HEK293 (cell line): ENCODE measurements around the gene TMEM63A.
"Not testable (repeated sequence)": the region's sequence is repeated elsewhere in the genome, so short reads cannot be mapped to it uniquely, and the experiment has no call there.

ENCODE experiments used
- CTCF ChIA-PET: fragments of 350-600 bp; formaldehyde crosslinking; extraction: SDS; loops from one replicate; lab custom pipeline; 2021; ENCODE audit warnings: antibody characterized with exemption; lab: Yijun Ruan, JAX
- POLR2A ChIA-PET: fragments of 300-600 bp; formaldehyde crosslinking; extraction: SDS; loops from one replicate; lab custom pipeline; 2020; ENCODE audit warnings: antibody characterized with exemption, inconsistent platforms; lab: Yijun Ruan, JAX
- H3K27ac ChIP-seq: fragments of 200-500 bp; sonication (Bioruptor generic); 2 replicates; pipeline ENCODE4 v1.5.1; 2014; ENCODE audit warnings: low read depth, low read length, control low read depth, inconsistent platforms; ENCODE audit errors: extremely low read depth
- H3K36me3 ChIP-seq, 2 experiments: fragments of 200-500 bp in 1 of 2; sonication (Bioruptor generic) in 1 of 2; 1 replicate in 1 of 2; 2 replicates in 1 of 2; pipeline ENCODE4 v1.5.1; 2014 to 2017; ENCODE audit warnings: inconsistent platforms in 2 of 2, low read length in 2 of 2; ENCODE audit not compliant: control insufficient read depth in 2 of 2, insufficient read depth in 1 of 2
- H3K4me1 ChIP-seq: fragments of 200-500 bp; sonication (Bioruptor generic); 2 replicates; pipeline ENCODE4 v1.5.1; 2014; ENCODE audit warnings: mild to moderate bottlenecking, low read length, inconsistent platforms; ENCODE audit not compliant: control insufficient read depth, insufficient read depth
- H3K4me3 ChIP-seq: 2 replicates; pipeline ENCODE4 v1.5.1; 2011; ENCODE audit warnings: low read depth, mild to moderate bottlenecking, control low read depth, low read length, moderate library complexity
- H3K9me3 ChIP-seq: fragments of 200-500 bp; sonication (Bioruptor generic); 2 replicates; pipeline ENCODE4 v1.5.1; 2014; ENCODE audit warnings: low read depth, low read length, inconsistent platforms; ENCODE audit not compliant: control insufficient read depth, insufficient read depth
- BCL11B ChIP-seq: fragments of 450-650 bp; formaldehyde crosslinking; IDR thresholded peaks from 2 replicates; pipeline ENCODE4 v1.5.1; 2016; ENCODE audit warnings: low read depth, missing biosample characterization, missing genetic modification characterization
- GLIS1 ChIP-seq: fragments of 450-650 bp; formaldehyde crosslinking; IDR thresholded peaks from 2 replicates; pipeline ENCODE4 v1.5.1; 2016; ENCODE audit warnings: missing biosample characterization, missing genetic modification characterization
- GLIS2 ChIP-seq: fragments of 450-650 bp; formaldehyde crosslinking; IDR thresholded peaks from 2 replicates; pipeline ENCODE4 v1.5.1; 2016; ENCODE audit warnings: missing biosample characterization, missing genetic modification characterization
- IKZF3 ChIP-seq: fragments of 450-650 bp; IDR thresholded peaks from 2 replicates; pipeline ENCODE4 v1.5.0; 2018; ENCODE audit warnings: missing biosample characterization, mild to moderate bottlenecking, missing genetic modification characterization, moderate library complexity
- SCRT1 ChIP-seq: fragments of 450-650 bp; formaldehyde crosslinking; IDR thresholded peaks from 2 replicates; pipeline ENCODE4 v1.5.1; 2016; ENCODE audit warnings: missing biosample characterization, missing genetic modification characterization, borderline replicate concordance
- SP3 ChIP-seq: fragments of 450-650 bp; formaldehyde crosslinking; IDR thresholded peaks from 2 replicates; pipeline ENCODE4 v1.5.1; 2016; ENCODE audit warnings: missing biosample characterization, missing genetic modification characterization
- YY2 ChIP-seq: fragments of 450-650 bp; formaldehyde crosslinking; IDR thresholded peaks from 2 replicates; pipeline ENCODE4 v1.5.1; 2016; ENCODE audit warnings: missing biosample characterization, missing genetic modification characterization
- ZBTB48 ChIP-seq: fragments of 450-650 bp; formaldehyde crosslinking; IDR thresholded peaks from 2 replicates; pipeline ENCODE4 v1.5.1; 2016; ENCODE audit warnings: missing biosample characterization, missing genetic modification characterization
- ZEB2 ChIP-seq: fragments of 450-650 bp; formaldehyde crosslinking; IDR thresholded peaks from 2 replicates; pipeline ENCODE4 v1.5.1; 2016; ENCODE audit warnings: missing biosample characterization, missing genetic modification characterization
- ZIC2 ChIP-seq: fragments of 450-650 bp; formaldehyde crosslinking; IDR thresholded peaks from 2 replicates; pipeline ENCODE4 v1.5.1; 2016; ENCODE audit warnings: missing biosample characterization, missing genetic modification characterization
- ZNF184 ChIP-seq: fragments of 450-650 bp; IDR thresholded peaks from 2 replicates; pipeline ENCODE4 v1.5.1; 2018; ENCODE audit warnings: missing biosample characterization, mild to moderate bottlenecking, missing genetic modification characterization
- ZNF311 ChIP-seq: fragments of 450-650 bp; formaldehyde crosslinking; IDR thresholded peaks from 2 replicates; pipeline ENCODE4 v1.5.1; 2017; ENCODE audit warnings: missing biosample characterization, missing genetic modification characterization, borderline replicate concordance
- ZNF341 ChIP-seq: fragments of 450-650 bp; formaldehyde crosslinking; IDR thresholded peaks from 2 replicates; pipeline ENCODE4; 2016; ENCODE audit warnings: low read depth, missing biosample characterization, missing genetic modification characterization
- ZNF391 ChIP-seq: fragments of 450-650 bp; formaldehyde crosslinking; IDR thresholded peaks from 2 replicates; pipeline ENCODE4 v1.5.1; 2016; ENCODE audit warnings: low read depth, missing biosample characterization, missing genetic modification characterization, borderline replicate concordance
- ZNF394 ChIP-seq: fragments of 450-650 bp; formaldehyde crosslinking; IDR thresholded peaks from 2 replicates; pipeline ENCODE4 v1.5.1; 2016; ENCODE audit warnings: missing biosample characterization, missing genetic modification characterization, mild to moderate bottlenecking, moderate library complexity, borderline replicate concordance
- ZNF423 ChIP-seq: fragments of 450-650 bp; formaldehyde crosslinking; IDR thresholded peaks from 2 replicates; pipeline ENCODE4 v1.5.1; 2016; ENCODE audit warnings: missing biosample characterization, missing genetic modification characterization
- ZNF473 ChIP-seq: fragments of 450-650 bp; formaldehyde crosslinking; IDR thresholded peaks from 2 replicates; pipeline ENCODE4 v1.5.1; 2017; ENCODE audit warnings: missing biosample characterization, missing genetic modification characterization
- ZNF549 ChIP-seq: fragments of 450-650 bp; IDR thresholded peaks from 2 replicates; pipeline ENCODE4 v1.5.1; 2018; ENCODE audit warnings: missing biosample characterization, missing genetic modification characterization, mild to moderate bottlenecking, inconsistent platforms, moderate library complexity
- ZNF561 ChIP-seq: fragments of 450-650 bp; IDR thresholded peaks from 2 replicates; pipeline ENCODE4 v1.5.1; 2018; ENCODE audit warnings: missing biosample characterization, missing genetic modification characterization, borderline replicate concordance
- ZNF664 ChIP-seq: fragments of 450-650 bp; formaldehyde crosslinking; IDR thresholded peaks from 2 replicates; pipeline ENCODE4 v1.5.1; 2016; ENCODE audit warnings: missing biosample characterization, missing genetic modification characterization
- ZXDB ChIP-seq: fragments of 450-650 bp; formaldehyde crosslinking; IDR thresholded peaks from 2 replicates; pipeline ENCODE4 v1.5.1; 2016; ENCODE audit warnings: missing biosample characterization, missing genetic modification characterization
- TF ChIP-seq, protein P1 (sequence below): fragments of 450-650 bp; formaldehyde crosslinking; IDR thresholded peaks from 2 replicates; pipeline ENCODE4 v1.5.1; 2016; ENCODE audit warnings: missing biosample characterization, missing genetic modification characterization
- TF ChIP-seq, protein P2 (sequence below): fragments of 450-650 bp; formaldehyde crosslinking; IDR thresholded peaks from 2 replicates; pipeline ENCODE4 v1.5.1; 2016; ENCODE audit warnings: missing biosample characterization, missing genetic modification characterization
- TF ChIP-seq, protein P3 (sequence below): fragments of 450-650 bp; formaldehyde crosslinking; IDR thresholded peaks from 2 replicates; pipeline ENCODE4 v1.5.1; 2016; ENCODE audit warnings: missing biosample characterization, missing genetic modification characterization
- TF ChIP-seq, protein P4 (sequence below): fragments of 450-650 bp; formaldehyde crosslinking; IDR thresholded peaks from 2 replicates; pipeline ENCODE4 v1.5.1; 2016; ENCODE audit warnings: missing biosample characterization, missing genetic modification characterization
- TF ChIP-seq, protein P5 (sequence below): fragments of 450-650 bp; formaldehyde crosslinking; IDR thresholded peaks from 2 replicates; pipeline ENCODE4 v1.5.1; 2017; ENCODE audit warnings: missing biosample characterization, missing genetic modification characterization

TMEM63A gene

DNA sequence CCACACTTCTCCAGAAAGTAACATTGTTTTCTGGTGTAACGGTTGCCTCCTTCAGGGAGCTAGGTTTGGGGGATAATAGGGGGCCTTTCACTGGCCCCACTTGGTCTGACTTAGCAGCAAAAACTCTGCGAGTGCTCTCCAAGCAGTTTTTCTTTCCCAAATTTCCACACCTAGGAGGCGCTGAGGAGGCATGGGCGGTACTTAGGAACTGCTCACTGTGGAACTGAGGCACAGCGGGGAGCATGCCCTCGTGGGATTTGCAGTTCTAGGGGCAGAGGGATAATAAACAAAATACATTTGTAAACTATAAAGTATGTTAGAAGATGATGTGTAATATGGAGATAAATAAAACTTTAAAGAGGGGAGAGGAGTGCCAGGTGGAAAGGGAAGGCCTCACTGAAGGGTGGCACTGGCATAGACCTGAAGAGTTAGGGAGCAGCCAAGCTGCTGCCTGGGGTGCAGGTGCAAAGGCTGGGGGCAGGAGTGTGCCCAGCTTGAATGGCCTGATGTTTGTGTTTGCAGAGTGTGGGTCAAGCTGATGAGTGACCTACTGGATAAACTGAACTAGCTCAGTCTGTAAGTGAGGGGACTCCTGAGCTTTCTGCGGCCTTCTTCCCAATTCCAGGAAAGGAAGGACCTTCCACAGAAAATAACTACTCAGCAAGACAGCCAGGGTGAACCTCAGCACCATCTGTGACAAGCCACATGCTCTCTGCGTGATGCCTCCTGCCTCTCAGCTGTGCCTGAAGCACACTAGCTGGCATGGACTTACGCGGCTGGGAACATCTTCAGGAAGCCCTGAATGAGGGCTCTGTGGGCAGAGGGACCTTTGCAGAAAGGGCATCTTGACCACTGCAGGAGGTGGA lies 70.3 kb downstream of the TMEM63A start (continued):
- TF ChIP-seq BCL11B (tag by site-specific recombination) (0 out of 2 replicates have a peak, but pooled peaks have one; percentile 22), ZNF549 (no peak), ZNF473 (tag by site-specific recombination) (no peak), ZNF423 (tag by site-specific recombination) (peak; percentile 66), SCRT1 (no peak), ZEB2 (tag by site-specific recombination) (no peak), ZNF664 (tag by site-specific recombination) (no peak), ZNF184 (no peak), IKZF3 (tag by site-specific recombination) (peak; percentile 74), ZIC2 (tag by site-specific recombination) (peak; percentile 87), ZBTB48 (tag by site-specific recombination) (0 out of 2 replicates have a peak, but pooled peaks have one; percentile 38), SP3 (tag by site-specific recombination) (no peak), ZNF311 (tag by site-specific recombination) (no peak), ZNF561 (peak; percentile 78), GLIS1 (tag by site-specific recombination) (no peak), GLIS2 (tag by site-specific recombination) (0 out of 2 replicates have a peak, but pooled peaks have one; percentile 61)
- TF ChIP-seq, protein P1, sequence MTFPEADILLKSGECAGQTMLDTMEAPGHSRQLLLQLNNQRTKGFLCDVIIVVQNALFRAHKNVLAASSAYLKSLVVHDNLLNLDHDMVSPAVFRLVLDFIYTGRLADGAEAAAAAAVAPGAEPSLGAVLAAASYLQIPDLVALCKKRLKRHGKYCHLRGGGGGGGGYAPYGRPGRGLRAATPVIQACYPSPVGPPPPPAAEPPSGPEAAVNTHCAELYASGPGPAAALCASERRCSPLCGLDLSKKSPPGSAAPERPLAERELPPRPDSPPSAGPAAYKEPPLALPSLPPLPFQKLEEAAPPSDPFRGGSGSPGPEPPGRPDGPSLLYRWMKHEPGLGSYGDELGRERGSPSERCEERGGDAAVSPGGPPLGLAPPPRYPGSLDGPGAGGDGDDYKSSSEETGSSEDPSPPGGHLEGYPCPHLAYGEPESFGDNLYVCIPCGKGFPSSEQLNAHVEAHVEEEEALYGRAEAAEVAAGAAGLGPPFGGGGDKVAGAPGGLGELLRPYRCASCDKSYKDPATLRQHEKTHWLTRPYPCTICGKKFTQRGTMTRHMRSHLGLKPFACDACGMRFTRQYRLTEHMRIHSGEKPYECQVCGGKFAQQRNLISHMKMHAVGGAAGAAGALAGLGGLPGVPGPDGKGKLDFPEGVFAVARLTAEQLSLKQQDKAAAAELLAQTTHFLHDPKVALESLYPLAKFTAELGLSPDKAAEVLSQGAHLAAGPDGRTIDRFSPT (tag by site-specific recombination), result 0 out of 2 replicates have a peak, but pooled peaks have one; percentile 9
- TF ChIP-seq, protein P2, sequence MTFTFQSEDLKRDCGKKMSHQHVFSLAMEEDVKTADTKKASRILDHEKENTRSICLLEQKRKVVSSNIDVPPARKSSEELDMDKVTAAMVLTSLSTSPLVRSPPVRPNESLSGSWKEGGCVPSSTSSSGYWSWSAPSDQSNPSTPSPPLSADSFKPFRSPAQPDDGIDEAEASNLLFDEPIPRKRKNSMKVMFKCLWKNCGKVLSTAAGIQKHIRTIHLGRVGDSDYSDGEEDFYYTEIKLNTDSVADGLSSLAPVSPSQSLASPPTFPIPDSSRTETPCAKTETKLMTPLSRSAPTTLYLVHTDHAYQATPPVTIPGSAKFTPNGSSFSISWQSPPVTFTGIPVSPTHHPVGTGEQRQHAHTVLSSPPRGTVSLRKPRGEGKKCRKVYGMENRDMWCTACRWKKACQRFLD (tag by site-specific recombination), result no peak

DNA sequence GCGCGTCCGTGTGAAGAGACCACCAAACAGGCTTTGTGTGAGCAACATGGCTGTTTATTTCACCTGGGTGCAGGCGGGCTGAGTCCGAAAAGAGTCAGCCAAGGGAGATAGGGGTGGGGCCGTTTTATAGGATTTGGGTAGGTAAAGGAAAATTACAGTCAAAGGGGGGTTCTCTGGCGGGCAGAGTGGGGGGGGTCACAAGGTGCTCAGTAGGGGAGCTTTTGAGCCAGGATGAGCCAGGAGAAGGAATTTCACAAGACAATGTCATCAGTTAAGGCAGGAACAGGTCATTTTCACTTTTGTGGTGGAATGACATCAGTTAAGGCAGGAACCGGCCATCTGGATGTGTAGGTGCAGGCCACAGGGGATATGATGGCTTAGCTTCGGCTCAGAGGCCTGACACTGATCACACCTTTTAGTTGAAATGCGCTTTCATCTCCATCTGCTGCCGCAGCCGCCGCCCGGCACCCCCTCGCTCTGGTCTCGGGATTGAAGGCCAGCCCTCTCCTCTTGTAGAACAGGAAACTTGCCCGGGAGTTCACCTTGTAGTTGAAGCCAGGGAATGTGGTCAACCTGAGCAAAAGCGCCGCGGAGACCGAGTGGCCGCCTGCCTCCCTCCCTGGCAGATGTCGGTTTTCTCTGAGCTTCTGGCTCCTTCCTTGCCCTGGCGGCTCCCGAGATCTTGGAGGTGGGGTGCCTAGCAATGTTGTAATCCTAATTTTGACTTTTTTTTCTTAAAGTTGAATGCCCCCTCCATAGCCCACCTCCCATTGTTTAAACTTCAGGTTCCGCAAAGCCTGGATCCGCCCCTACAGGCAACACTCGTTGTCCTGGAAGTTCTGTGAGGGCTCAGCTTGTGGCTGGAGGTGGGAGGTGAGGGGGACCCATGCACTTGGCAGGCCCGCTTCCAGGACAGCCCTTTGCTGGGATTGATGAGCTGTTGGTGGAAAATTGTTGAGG lies 71.3 kb downstream of the TMEM63A start:
- Histone ChIP-seq H3K27ac (peak overlapping the region; percentile 61; the same call in 1 of the 2 replicates), H3K4me3 (peak overlapping the region; percentile 64), H3K4me1 (peaks cover 20% of the 10 kb centered on the region)
- not testable (repeated sequence) for H3K36me3 ChIP-seq, H3K9me3 ChIP-seq
- CTCF ChIA-PET, result interaction anchor here (0.5 to 3.9 kb wide), 22 partner anchors 8 to 1955 kb away, joined by 3 to 22 read pairs (median 4); partner anchors contain the start of genes ENAH and SRP9
- POLR2A ChIA-PET, result interaction anchor here (0.6 to 6.8 kb wide), 13 partner anchors 7 to 144 kb away, joined by 3 to 46 read pairs (median 4); partner anchors contain the start of genes PYCR2, SRP9 and TMEM63A
- TF ChIP-seq ZNF184, result 0 out of 2 replicates have a peak, but pooled peaks have one; percentile 8
- 0 out of 2 replicates have a peak, but pooled peaks have one; percentile 62 for TF ChIP-seq ZNF341 (tag by site-specific recombination)
- 0 out of 2 replicates have a peak, but pooled peaks have one; percentile 9 for TF ChIP-seq ZNF394 (tag by site-specific recombination)
- TF ChIP-seq, protein P3, sequence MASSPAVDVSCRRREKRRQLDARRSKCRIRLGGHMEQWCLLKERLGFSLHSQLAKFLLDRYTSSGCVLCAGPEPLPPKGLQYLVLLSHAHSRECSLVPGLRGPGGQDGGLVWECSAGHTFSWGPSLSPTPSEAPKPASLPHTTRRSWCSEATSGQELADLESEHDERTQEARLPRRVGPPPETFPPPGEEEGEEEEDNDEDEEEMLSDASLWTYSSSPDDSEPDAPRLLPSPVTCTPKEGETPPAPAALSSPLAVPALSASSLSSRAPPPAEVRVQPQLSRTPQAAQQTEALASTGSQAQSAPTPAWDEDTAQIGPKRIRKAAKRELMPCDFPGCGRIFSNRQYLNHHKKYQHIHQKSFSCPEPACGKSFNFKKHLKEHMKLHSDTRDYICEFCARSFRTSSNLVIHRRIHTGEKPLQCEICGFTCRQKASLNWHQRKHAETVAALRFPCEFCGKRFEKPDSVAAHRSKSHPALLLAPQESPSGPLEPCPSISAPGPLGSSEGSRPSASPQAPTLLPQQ (tag by site-specific recombination), result peak; percentile 56; the same call in 1 of the 2 replicates
- TF ChIP-seq ZNF391, result peak; percentile 43; the same call in 1 of the 2 replicates
- TF ChIP-seq ZXDB, result peak; percentile 1; the same call in 1 of the 2 replicates
- TF ChIP-seq, protein P4, sequence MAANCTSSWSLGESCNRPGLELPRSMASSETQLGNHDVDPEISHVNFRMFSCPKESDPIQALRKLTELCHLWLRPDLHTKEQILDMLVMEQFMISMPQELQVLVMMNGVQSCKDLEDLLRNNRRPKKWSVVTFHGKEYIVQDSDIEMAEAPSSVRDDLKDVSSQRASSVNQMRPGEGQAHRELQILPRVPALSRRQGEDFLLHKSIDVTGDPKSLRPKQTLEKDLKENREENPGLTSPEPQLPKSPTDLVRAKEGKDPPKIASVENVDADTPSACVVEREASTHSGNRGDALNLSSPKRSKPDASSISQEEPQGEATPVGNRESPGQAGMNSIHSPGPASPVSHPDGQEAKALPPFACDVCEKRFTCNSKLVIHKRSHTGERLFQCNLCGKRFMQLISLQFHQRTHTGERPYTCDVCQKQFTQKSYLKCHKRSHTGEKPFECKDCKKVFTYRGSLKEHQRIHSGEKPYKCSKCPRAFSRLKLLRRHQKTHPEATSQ (tag by site-specific recombination), result 0 out of 2 replicates have a peak, but pooled peaks have one; percentile 65
- TF ChIP-seq, protein P5, sequence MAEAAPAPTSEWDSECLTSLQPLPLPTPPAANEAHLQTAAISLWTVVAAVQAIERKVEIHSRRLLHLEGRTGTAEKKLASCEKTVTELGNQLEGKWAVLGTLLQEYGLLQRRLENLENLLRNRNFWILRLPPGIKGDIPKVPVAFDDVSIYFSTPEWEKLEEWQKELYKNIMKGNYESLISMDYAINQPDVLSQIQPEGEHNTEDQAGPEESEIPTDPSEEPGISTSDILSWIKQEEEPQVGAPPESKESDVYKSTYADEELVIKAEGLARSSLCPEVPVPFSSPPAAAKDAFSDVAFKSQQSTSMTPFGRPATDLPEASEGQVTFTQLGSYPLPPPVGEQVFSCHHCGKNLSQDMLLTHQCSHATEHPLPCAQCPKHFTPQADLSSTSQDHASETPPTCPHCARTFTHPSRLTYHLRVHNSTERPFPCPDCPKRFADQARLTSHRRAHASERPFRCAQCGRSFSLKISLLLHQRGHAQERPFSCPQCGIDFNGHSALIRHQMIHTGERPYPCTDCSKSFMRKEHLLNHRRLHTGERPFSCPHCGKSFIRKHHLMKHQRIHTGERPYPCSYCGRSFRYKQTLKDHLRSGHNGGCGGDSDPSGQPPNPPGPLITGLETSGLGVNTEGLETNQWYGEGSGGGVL (tag by site-specific recombination), result peak; percentile 63
- TF ChIP-seq YY2, result 0 out of 2 replicates have a peak, but pooled peaks have one; percentile 8
